PC-3 (cell line): ENCODE measurements around the gene HIGD1C. TPM values are rescaled to one million over a fixed set of nuclear protein-coding genes. Genes with fewer than 3 reads are reported as not detected.

Experiments used
- ATAC-seq: fragments of 200-7000 bp; cut with Tn5 transposase; 2 replicates; pipeline ENCODE4 v1.9.1; 2020; ENCODE audit warnings: mild to moderate bottlenecking, moderate library complexity
- BruUV-seq: library from RNA; stranded (reverse); fragments of 400-500 nt; replicated peaks from 2 replicates; lab custom pipeline; 2021; lab: Mats Ljungman, UMichigan
- CTCF ChIA-PET: fragments of 300-600 bp; sonication (Branson Sonifier 250); formaldehyde crosslinking; loops from one replicate; lab custom pipeline; 2022; ENCODE audit warnings: antibody characterized with exemption; lab: Charles Lee
- POLR2A ChIA-PET: fragments of 300-600 bp; sonication (Branson Sonifier 250); formaldehyde crosslinking; loops from one replicate; lab custom pipeline; 2022; ENCODE audit warnings: antibody characterized with exemption; ENCODE audit not compliant: unreplicated experiment; lab: Charles Lee
- DNase-seq: peaks from one replicate; pipeline ENCODE4 v3.0.0-alpha.2; 2015
- H2AFZ ChIP-seq: fragments of 300-600 bp; sonication (generic); 2 replicates; pipeline ENCODE4 v1.6.0; 2016; ENCODE audit warnings: antibody characterized with exemption, low read length
- H3F3A ChIP-seq: fragments of 300-600 bp; sonication (generic); one replicate; pipeline ENCODE4 v1.6.0; 2017; ENCODE audit warnings: antibody characterized with exemption, low read length, control low read depth, mild to moderate bottlenecking; ENCODE audit not compliant: unreplicated experiment
- H3K27ac ChIP-seq: fragments of 300-600 bp; sonication (generic); 2 replicates; pipeline ENCODE4 v1.5.1; 2016; ENCODE audit warnings: mild to moderate bottlenecking, low read length
- H3K27me3 ChIP-seq: fragments of 300-600 bp; sonication (generic); 2 replicates; pipeline ENCODE4 v1.6.1; 2016; ENCODE audit warnings: low read length, mixed read lengths
- H3K36me3 ChIP-seq: fragments of 300-600 bp; sonication (generic); 2 replicates; pipeline ENCODE4 v1.6.1; 2016; ENCODE audit warnings: low read depth, mixed run types, low read length, mixed read lengths
- H3K4me1 ChIP-seq: fragments of 300-600 bp; sonication (generic); 2 replicates; pipeline ENCODE4 v1.5.1; 2016; ENCODE audit warnings: low read length; ENCODE audit not compliant: insufficient read depth
- H3K4me2 ChIP-seq: fragments of 300-600 bp; sonication (generic); 2 replicates; pipeline ENCODE4 v1.6.0; 2016; ENCODE audit warnings: low read length
- H3K4me3 ChIP-seq: fragments of 300-600 bp; sonication (generic); 2 replicates; pipeline ENCODE4 v1.5.1; 2016; ENCODE audit warnings: mild to moderate bottlenecking, low read length, mixed read lengths
- H3K79me2 ChIP-seq: fragments of 300-600 bp; sonication (generic); 2 replicates; pipeline ENCODE4 v1.6.1; 2017; ENCODE audit warnings: low read length, mixed read lengths
- H3K9ac ChIP-seq: fragments of 300-600 bp; sonication (generic); 2 replicates; pipeline ENCODE4 v1.6.0; 2016; ENCODE audit warnings: mild to moderate bottlenecking, low read length
- H3K9me2 ChIP-seq: fragments of 300-600 bp; sonication (generic); replicated peaks from 2 replicates; pipeline ENCODE4 v1.6.1; 2016; ENCODE audit warnings: mixed run types, low read length, mixed read lengths
- H3K9me3 ChIP-seq: fragments of 300-600 bp; sonication (generic); 2 replicates; pipeline ENCODE4 v1.6.1; 2016; ENCODE audit warnings: low read length, mixed read lengths
- H4K20me1 ChIP-seq: fragments of 300-600 bp; sonication (generic); 2 replicates; pipeline ENCODE4 v1.6.1; 2016; ENCODE audit warnings: low read length, mixed read lengths
- CTCF ChIP-seq: fragments of 300-600 bp; sonication (generic); conservative IDR thresholded peaks from 2 replicates; pipeline ENCODE4 v1.5.1; 2017; ENCODE audit warnings: antibody characterized with exemption, low read depth, mild to moderate bottlenecking, low read length
- EZH2 ChIP-seq: fragments of 300-600 bp; sonication (generic); IDR thresholded peaks from one replicate; pipeline ENCODE4 v1.6.1; 2017; ENCODE audit warnings: antibody characterized with exemption, mild to moderate bottlenecking, low read length; ENCODE audit not compliant: unreplicated experiment
- EZH2phosphoT487 ChIP-seq: fragments of 300-600 bp; sonication (generic); IDR thresholded peaks from 2 replicates; pipeline ENCODE4 v1.6.1; 2018; ENCODE audit warnings: mild to moderate bottlenecking, antibody characterized with exemption, low read length, borderline replicate concordance
- intact Hi-C: fragments of 100-400 bp; cut with micrococcal nuclease; formaldehyde crosslinking; loops from 2 replicates; pipeline ENCODE4 v1.9.0; 2023
- total RNA-seq: library from RNA; depleted of rRNA; stranded (reverse); fragments of >200 nt; gene quantifications from 2 replicates; pipeline ENCODE4 v1.2.3, GENCODE V29; 2014

The HIGD1C gene
- total RNA-seq, 1 experiment from 2014 or later = not detected

GRCh38 chr12:50937653-50938052 lies 14.7 kb upstream of the HIGD1C start:
- Histone ChIP-seq H3K9me3 (no peaks in the 10 kb centered on the region), H3K36me3 (no peaks in the 10 kb centered on the region), H3K4me3 (no peak overlapping the region), H3K9ac (no peak overlapping the region), H2AFZ (no peak overlapping the region), H3K27ac (no peak overlapping the region), H3K79me2 (no peaks in the 10 kb centered on the region), H3K4me1 (0 out of 2 replicates have a peak, but pooled peaks cover 5% of the 10 kb centered on the region), H4K20me1 (no peaks in the 10 kb centered on the region), H3F3A (no peaks in the 10 kb centered on the region), H3K4me2 (no peak overlapping the region), H3K9me2 (no peaks in the 10 kb centered on the region), H3K27me3 (no peaks in the 10 kb centered on the region)
- no TSS peak for BruUV-seq
- TF ChIP-seq EZH2 (no peak), CTCF (no peak), EZH2phosphoT487 (no peak)
- ATAC-seq (no peak), DNase-seq (no peak)
- ChIA-PET POLR2A (no interaction called here), CTCF (no interaction called here)
- intact Hi-C loops = no loop called here

GRCh38 chr12:50947933-50948626 lies 4.3 kb upstream of the HIGD1C start:
- H3K4me3 ChIP-seq = no peak overlapping the region
- H3K4me1 ChIP-seq = no peaks in the 10 kb centered on the region
- no peak overlapping the region for H3K4me2 ChIP-seq
- H3K36me3 ChIP-seq = no peaks in the 10 kb centered on the region
- H3K9me3 ChIP-seq = no peaks in the 10 kb centered on the region
- ChIA-PET POLR2A (no interaction called here), CTCF (no interaction called here)
- BruUV-seq = no TSS peak
- DNase-seq = no peak
- H3K79me2 ChIP-seq = no peaks in the 10 kb centered on the region
- intact Hi-C loops = no loop called here
- ATAC-seq = no peak
- no peaks in the 10 kb centered on the region for H3K27me3 ChIP-seq
- H3F3A ChIP-seq = no peaks in the 10 kb centered on the region
- TF ChIP-seq EZH2phosphoT487 = no peak
- no peak for TF ChIP-seq CTCF
- TF ChIP-seq EZH2 = no peak
- no peaks in the 10 kb centered on the region for H3K9me2 ChIP-seq
- no peak overlapping the region for H3K27ac ChIP-seq
- no peaks in the 10 kb centered on the region for H4K20me1 ChIP-seq
- H2AFZ ChIP-seq = no peak overlapping the region
- H3K9ac ChIP-seq = no peak overlapping the region

- ChIA-PET CTCF (no interaction called here), POLR2A (no interaction called here)
- Histone ChIP-seq H3K36me3 (no peaks in the 10 kb centered on the region), H2AFZ (no peak overlapping the region), H3K4me2 (no peak overlapping the region), H3K9me2 (no peaks in the 10 kb centered on the region), H3K27me3 (no peaks in the 10 kb centered on the region), H3F3A (no peaks in the 10 kb centered on the region), H3K27ac (no peak overlapping the region), H3K9ac (no peak overlapping the region), H4K20me1 (no peaks in the 10 kb centered on the region), H3K4me1 (no peaks in the 10 kb centered on the region), H3K79me2 (no peaks in the 10 kb centered on the region), H3K9me3 (no peaks in the 10 kb centered on the region), H3K4me3 (no peak overlapping the region)
- intact Hi-C loops = no loop called here
- DNase-seq = no peak
- no peak for ATAC-seq
- TF ChIP-seq EZH2 = no peak
- no peak for TF ChIP-seq CTCF
- no peak for TF ChIP-seq EZH2phosphoT487
- BruUV-seq = no TSS peak
Measured at GRCh38 chr12:50948798-50949197, 3.5 kb upstream of the HIGD1C start.
